Left lung (tissue), 10 donors: ENCODE measurements around the gene UQCRQ. TPM values are rescaled to one million over a fixed set of nuclear protein-coding genes. Genes with fewer than 3 reads are reported as not detected.

Experiments used
- ATAC-seq: fragments of 200-7000 bp; cut with Tn5 transposase; one replicate; pipeline ENCODE4 v1.9.1; 2020; ENCODE audit warnings: moderate library complexity
- DNase-seq, 4 donors: peaks; one replicate each; pipeline ENCODE4 v3.0.0-alpha.2; 2013 to 2020
- H3K27ac ChIP-seq, 2 donors: fragments of 200-600 bp; sonication (generic) in 1 of 2; one replicate each; pipeline versions ENCODE4 v1.5.0 to v1.8.0; 2020 to 2021
- H3K27me3 ChIP-seq, 2 donors: fragments of 200-600 bp; sonication (generic) in 1 of 2; one replicate each; pipeline versions ENCODE4 v1.5.0 to v1.8.0; 2020 to 2021
- H3K36me3 ChIP-seq, 2 donors: fragments of 200-600 bp; sonication (generic) in 1 of 2; one replicate each; pipeline versions ENCODE4 v1.5.0 to v1.8.0; 2020 to 2021
- H3K4me1 ChIP-seq, 2 donors: fragments of 200-600 bp; one replicate each; pipeline ENCODE4 v1.8.0; 2021
- H3K4me3 ChIP-seq, 2 donors: fragments of 200-600 bp; sonication (generic) in 1 of 2; one replicate each; pipeline versions ENCODE4 v1.5.0 to v1.8.0; 2020 to 2021; ENCODE audit warnings: mild to moderate bottlenecking in 1 of 2
- H3K9me3 ChIP-seq, 2 donors: fragments of 200-600 bp; sonication (generic) in 1 of 2; one replicate each; pipeline versions ENCODE4 v1.5.0 to v1.8.0; 2020 to 2021
- CTCF ChIP-seq, 2 donors: fragments of 200-600 bp; sonication (generic) in 1 of 2; IDR thresholded peaks; one replicate each; pipeline versions ENCODE4 v1.5.0 to v1.8.0; 2021; ENCODE audit warnings: antibody characterized with exemption in 2 of 2
- intact Hi-C, 2 donors: fragments of 100-400 bp; cut with DNase I; formaldehyde crosslinking; loops; one replicate each; pipeline versions ENCODE4 v1.11.2 to v1.14.2; 2022
- polyA plus RNA-seq, 6 donors: library from polyadenylated mRNA; unstranded; fragments of 120-200 nt; gene quantifications; one replicate each; pipeline ENCODE4 v1.2.1, GENCODE V29; 2013; ENCODE audit not compliant: insufficient read length in 6 of 6
- total RNA-seq, 2 donors: library from RNA; stranded (reverse); fragmentation: NEBNext Ultra II Directional; extraction: Animal tissue kit (Norgen Biotek cat#: 25700); gene quantifications; one replicate each; pipeline ENCODE4 v1.2.1, GENCODE V29; 2021
- donor health status: DM: no; HTN: yes; CAD: no.
- donor health status: DM: no; HTN: no; CAD: no.

UQCRQ gene
- total and polyA plus RNA-seq, 8 donors = 130 to 507 (median 168) TPM

- peak overlapping the region; percentile 72 to 92 for H3K27ac ChIP-seq
- DNase-seq = peak in 1 of 4 donors; percentile 65
Measured at GRCh38 chr5:132831095-132831860, 35.2 kb upstream of the UQCRQ start.

GRCh38 chr5:132832612-132833011 lies 33.8 kb upstream of the UQCRQ start:
- no peak for ATAC-seq

More at GRCh38 chr5:132831095-132831860, 35.2 kb upstream of the UQCRQ start:
- no peaks in the 10 kb centered on the region for H3K9me3 ChIP-seq
- H3K4me3 ChIP-seq = peak overlapping the region in 1 of 2 donors; percentile 74
- no peaks in the 10 kb centered on the region for H3K36me3 ChIP-seq
- H3K27me3 ChIP-seq = peaks cover 0 to 53% of the 10 kb centered on the region in 2 donors
- peaks cover 6 to 22% of the 10 kb centered on the region in 2 donors for H3K4me1 ChIP-seq
- no peak for TF ChIP-seq CTCF (IDR thresholded peaks at IDR 0.05)
- intact Hi-C loops = no loop called here
- no peak for ATAC-seq

GRCh38 chr5:132834057-132834456 lies 32.4 kb upstream of the UQCRQ start:
- TF ChIP-seq CTCF (IDR thresholded peaks at IDR 0.05) = no peak
- Histone ChIP-seq H3K4me3 (no peak overlapping the region), H3K4me1 (peaks cover 6 to 23% of the 10 kb centered on the region in 2 donors), H3K27me3 (peaks cover 0 to 25% of the 10 kb centered on the region in 2 donors), H3K36me3 (no peaks in the 10 kb centered on the region), H3K9me3 (no peaks in the 10 kb centered on the region), H3K27ac (no peak overlapping the region)
- intact Hi-C loops = no loop called here
- DNase-seq (no peak), ATAC-seq (no peak)

More at GRCh38 chr5:132832612-132833011, 33.8 kb upstream of the UQCRQ start:
- no peak for TF ChIP-seq CTCF (IDR thresholded peaks at IDR 0.05)
- no peak for DNase-seq
- H3K27ac ChIP-seq = no peak overlapping the region
- H3K36me3 ChIP-seq = no peaks in the 10 kb centered on the region
- intact Hi-C loops = no loop called here
- H3K4me1 ChIP-seq = peaks cover 6 to 24% of the 10 kb centered on the region in 2 donors
- H3K27me3 ChIP-seq = peaks cover 0 to 40% of the 10 kb centered on the region in 2 donors
- no peaks in the 10 kb centered on the region for H3K9me3 ChIP-seq
- H3K4me3 ChIP-seq = no peak overlapping the region

GRCh38 chr5:132836852-132837251 lies 29.6 kb upstream of the UQCRQ start:
- Histone ChIP-seq H3K36me3 (no peaks in the 10 kb centered on the region), H3K4me1 (peaks cover 10 to 30% of the 10 kb centered on the region in 2 donors), H3K4me3 (no peak overlapping the region), H3K27me3 (no peaks in the 10 kb centered on the region), H3K27ac (no peak overlapping the region), H3K9me3 (no peaks in the 10 kb centered on the region)
- TF ChIP-seq CTCF (IDR thresholded peaks at IDR 0.05) = no peak
- DNase-seq = no peak
- intact Hi-C loops = no loop called here
- ATAC-seq = no peak

GRCh38 chr5:132837868-132838267 lies 28.6 kb upstream of the UQCRQ start:
- no peaks in the 10 kb centered on the region for H3K36me3 ChIP-seq
- intact Hi-C loops = no loop called here
- no peak for TF ChIP-seq CTCF (IDR thresholded peaks at IDR 0.05)
- no peaks in the 10 kb centered on the region for H3K9me3 ChIP-seq
- no peaks in the 10 kb centered on the region for H3K27me3 ChIP-seq
- DNase-seq = no peak
- H3K4me1 ChIP-seq = peaks cover 10 to 30% of the 10 kb centered on the region in 2 donors
- no peak overlapping the region for H3K4me3 ChIP-seq
- no peak overlapping the region for H3K27ac ChIP-seq
- peak; percentile 32 for ATAC-seq
